Fibroblast of pulmonary artery (primary cell): ENCODE results near the gene DCST1.

ENCODE experiments used
- DNase-seq: peaks from one replicate; pipeline ENCODE4 v3.0.0-alpha.2; 2010; ENCODE audit warnings: low read depth
- H3K4me3 ChIP-seq: replicated peaks from 2 replicates; pipeline ENCODE4 v1.5.1; 2011; ENCODE audit warnings: low read depth, mild to moderate bottlenecking, control low read depth, low read length, moderate library complexity
- CTCF ChIP-seq: IDR thresholded peaks from 2 replicates; pipeline ENCODE4 v1.5.1; 2011; ENCODE audit warnings: mild to moderate bottlenecking, control low read depth, low read length, inconsistent platforms; ENCODE audit errors: missing control alignments

DCST1 gene

GRCh38 chr1:155052439-155053395 lies 19.1 kb downstream of the DCST1 start:
- peak; percentile 33 for TF ChIP-seq CTCF
- no peak for DNase-seq
- H3K4me3 ChIP-seq = peak overlapping the region; percentile 70

GRCh38 chr1:155053531-155054105 lies 20.0 kb downstream of the DCST1 start:
- no peak for TF ChIP-seq CTCF
- no peak overlapping the region for H3K4me3 ChIP-seq
- no peak for DNase-seq

GRCh38 chr1:155057104-155057503 lies 23.5 kb downstream of the DCST1 start:
- TF ChIP-seq CTCF = no peak
- no peak overlapping the region for H3K4me3 ChIP-seq
- DNase-seq = no peak

- no peak for DNase-seq
- no peak for TF ChIP-seq CTCF
- no peak overlapping the region for H3K4me3 ChIP-seq
Measured at GRCh38 chr1:155057788-155058211, 24.2 kb downstream of the DCST1 start.

GRCh38 chr1:155060736-155061135 lies 27.1 kb downstream of the DCST1 start:
- no peak for DNase-seq
- H3K4me3 ChIP-seq = no peak overlapping the region
- TF ChIP-seq CTCF = no peak

- peak; percentile 98 for TF ChIP-seq CTCF
- peak; percentile 85 for DNase-seq
- H3K4me3 ChIP-seq = no peak overlapping the region
Measured at GRCh38 chr1:155061381-155062150, 27.9 kb downstream of the DCST1 start.
